GM19328 (cell line): ENCODE measurements around the gene ARRDC3.
"Not testable (repeated sequence)": the region's sequence is repeated elsewhere in the genome, so short reads cannot be mapped to it uniquely, and the experiment has no call there.

Source experiments
- ATAC-seq: cut with Tn5 transposase; IDR thresholded peaks from one replicate; pipeline ENCODE4 v1.9.1; 2021; ENCODE audit warnings: mild to moderate bottlenecking, moderate library complexity; ENCODE audit not compliant: unreplicated experiment

The ARRDC3 gene

DNA sequence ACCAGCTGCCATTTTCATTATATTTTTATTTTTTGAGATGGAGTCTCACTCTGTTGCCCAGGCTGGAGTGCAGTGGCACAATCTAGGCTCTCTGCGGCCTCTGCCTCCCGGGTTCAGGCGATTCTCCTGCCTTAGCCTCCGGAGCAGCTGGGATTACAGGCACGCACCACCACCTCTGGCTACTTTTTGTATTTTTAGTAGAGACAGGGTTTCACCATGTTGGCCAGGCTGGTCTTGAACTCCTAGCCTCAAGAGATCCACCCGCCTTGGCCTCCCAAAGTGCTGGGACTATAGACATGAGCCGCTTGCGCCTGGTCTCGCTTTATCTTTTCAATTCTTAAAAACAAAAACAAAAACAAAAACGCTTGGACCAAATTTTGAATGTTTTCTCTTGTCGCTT is 2.5 kb upstream of the ARRDC3 start:
- ATAC-seq, result not testable (repeated sequence)

DNA sequence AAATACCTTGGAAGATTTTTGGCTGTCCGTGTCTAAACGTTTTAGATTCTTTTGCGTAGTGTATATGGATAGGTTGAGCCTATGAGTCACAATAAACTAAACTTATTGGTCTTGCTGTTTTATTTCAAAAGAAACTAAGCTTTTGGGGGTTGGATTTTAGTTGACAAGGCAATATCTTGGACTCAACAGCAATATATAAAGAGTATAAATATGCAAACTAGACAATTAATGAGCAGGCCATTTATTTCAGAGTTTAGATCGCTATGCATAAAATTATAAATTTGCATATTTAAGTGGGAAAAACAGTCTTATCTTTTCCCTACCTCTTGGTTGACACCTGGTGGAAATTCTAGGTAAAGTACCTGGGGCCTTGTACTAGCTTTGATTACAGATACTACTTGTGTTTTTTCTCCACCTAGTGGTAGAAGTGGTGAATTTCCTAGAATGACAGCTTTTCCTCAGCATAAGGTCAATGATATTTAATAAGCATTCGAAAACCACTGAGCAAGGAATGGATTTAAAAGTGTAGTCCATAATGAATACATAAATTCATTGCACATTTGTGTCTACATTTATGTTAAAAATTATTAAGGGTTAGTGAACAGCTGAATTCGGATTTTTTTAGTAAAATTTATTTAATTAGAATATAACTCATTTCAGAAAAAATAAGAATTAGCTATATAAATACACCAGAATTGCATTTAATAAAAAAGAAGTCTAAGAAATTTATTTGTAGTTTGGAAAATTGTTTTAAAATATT is 1.7 kb upstream of the ARRDC3 start:
- ATAC-seq, result no peak

DNA sequence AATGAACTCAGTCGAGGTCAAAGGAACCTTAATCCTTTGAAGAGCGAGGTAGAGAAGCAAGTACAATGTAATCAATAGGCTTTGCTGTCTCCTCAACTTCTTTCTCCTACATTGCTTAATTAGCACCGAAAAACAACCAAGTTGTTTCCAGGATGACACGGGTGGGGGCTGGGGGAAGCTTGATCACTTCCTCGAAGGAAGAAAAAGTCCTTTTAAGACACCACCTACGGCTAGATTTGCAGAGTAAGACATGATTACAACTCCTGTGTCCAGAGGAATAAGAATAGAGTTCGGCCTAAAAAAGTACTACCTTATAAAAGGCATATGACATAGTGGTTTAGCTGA is 811 bp upstream of the ARRDC3 start:
- no peak for ATAC-seq

DNA sequence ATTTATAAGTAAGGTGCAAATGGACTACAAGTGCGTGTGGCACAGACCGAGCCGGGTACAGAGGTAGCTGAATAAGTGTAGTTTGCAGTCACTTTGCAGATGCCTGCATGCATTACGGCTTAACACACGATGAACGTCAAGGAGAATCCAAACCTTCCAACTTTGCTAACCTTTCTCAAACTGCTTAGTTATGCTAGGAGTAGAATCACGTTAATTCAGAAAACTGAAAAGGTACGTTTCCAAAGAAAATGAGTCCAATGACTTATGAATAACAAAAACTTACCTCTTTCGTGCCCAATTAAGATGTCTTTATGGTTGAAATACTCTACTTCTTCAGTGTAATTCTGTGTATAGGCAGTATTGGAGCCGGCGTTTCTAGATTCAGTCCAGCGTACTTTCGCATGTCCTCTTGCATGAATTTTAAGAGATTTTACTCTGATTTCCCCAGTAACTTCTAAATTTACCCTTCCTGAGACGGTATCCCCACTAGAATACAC is 539 bp downstream of the ARRDC3 start:
- no peak for ATAC-seq

DNA sequence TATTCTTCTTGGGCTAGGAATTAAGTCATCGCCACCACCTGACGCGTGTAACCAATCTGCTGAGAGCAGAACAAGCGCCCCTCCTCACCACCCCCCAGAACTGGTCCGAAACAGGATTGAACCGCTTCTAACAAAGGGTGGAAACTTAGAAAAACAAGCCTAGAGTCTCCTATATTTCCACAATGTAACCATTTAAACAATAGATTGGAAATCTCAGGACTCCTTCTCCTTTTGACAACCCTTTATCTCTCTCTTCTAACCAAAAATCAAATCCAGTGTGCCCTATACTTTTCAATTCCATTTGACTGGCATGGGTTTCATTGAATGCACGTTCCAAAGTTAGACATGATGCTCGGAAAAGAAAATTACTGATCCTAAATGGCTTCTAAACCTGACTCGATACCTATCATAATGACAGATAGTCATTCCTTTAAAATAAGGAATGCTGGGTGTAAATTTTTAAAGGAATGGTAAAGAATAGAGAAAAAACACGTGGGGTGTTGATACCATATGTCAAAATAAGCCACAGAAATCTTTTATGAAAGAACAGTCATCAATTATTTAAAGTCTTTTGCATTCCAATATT is 1.2 kb downstream of the ARRDC3 start:
- no peak for ATAC-seq

DNA sequence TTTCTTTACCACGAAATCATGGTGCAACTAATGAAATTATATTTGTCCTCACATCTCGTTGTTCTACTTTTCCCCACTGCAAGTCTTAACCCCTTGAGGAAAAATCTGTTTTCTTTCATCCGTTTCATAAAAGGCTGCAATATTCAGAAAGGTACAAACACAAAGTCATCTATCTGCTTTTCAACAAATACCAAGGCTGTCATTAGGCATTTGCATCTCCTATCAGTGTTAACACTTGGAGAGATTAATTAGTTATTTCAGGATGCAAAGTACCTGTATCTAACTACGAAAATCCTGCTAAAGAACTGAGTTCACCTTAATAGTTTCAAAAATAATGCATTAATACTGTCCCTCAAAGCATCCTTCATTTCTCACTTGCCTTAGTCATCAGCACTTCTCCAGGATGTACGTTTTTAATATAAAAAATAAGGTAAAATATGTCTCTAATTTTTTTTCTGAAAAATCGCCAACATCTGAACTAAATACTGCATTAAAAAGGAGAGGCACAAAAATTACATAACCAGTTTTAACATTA is 1.8 kb downstream of the ARRDC3 start:
- no peak for ATAC-seq

DNA sequence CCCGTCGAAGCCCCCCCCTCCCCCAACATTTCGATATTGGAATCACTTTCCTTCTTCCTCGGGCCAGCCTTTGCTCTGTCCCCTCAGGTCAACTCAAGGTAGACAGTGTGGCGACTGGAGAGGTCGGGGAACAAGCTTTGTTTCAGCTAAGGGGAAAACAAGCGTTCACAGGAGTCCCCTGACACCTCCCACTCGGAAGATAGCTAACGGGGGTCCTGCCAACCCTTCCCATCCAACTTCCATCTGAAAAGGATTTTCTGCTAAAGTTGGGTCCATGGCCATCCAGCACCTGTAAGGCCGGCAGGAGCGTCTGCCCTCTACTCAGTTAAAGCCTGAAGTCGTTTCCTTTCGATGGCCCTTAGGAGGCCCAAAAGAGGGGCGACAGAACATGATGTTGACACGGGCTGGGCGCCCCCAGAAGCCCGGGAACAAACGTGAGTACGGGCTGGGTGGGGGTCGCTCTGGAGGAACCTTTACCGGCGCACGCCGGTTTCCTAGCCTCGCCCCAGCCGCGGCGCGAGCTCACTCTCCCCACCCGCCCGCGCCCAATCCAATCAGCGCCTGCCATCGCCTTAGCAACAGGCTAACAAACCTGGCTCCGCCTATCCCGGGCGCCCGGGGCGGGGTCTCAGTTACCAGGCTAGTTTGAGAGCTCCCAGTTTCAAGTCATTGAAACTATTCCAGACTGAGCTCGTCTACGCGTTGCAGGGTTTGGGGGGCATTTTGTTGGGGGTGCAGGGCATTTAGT is 2.5 kb downstream of the ARRDC3 start:
- ATAC-seq, result peak; percentile 46

DNA sequence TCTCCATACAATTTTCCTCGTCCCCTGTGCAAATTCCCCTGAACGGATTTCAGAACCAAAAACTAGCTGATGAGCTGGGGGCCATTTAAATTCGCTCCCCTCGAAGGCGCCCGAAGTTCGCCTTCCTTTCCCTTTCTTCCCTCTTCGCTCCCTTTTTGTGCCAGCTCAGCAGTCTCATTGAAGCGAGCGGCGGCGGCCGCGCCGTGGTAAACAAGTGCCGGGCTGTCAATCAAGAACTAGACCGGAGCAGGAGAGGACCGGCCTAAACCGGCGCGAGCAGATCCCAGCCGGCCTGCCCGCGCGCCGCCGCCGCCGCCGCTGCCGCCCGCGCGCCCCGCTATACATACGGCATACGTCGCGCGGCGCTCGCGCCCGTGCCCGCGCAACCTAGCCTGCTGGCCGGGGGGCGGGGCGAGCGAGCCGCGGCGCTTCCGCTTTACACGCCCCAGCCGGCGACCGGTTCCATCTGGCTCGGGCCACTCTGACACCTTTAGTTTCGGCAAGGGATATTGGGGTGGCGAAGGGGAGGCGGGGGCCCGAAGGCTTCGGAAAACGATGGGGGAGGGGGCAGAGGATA is 3.1 kb downstream of the ARRDC3 start:
- ATAC-seq, result peak; percentile 58

DNA sequence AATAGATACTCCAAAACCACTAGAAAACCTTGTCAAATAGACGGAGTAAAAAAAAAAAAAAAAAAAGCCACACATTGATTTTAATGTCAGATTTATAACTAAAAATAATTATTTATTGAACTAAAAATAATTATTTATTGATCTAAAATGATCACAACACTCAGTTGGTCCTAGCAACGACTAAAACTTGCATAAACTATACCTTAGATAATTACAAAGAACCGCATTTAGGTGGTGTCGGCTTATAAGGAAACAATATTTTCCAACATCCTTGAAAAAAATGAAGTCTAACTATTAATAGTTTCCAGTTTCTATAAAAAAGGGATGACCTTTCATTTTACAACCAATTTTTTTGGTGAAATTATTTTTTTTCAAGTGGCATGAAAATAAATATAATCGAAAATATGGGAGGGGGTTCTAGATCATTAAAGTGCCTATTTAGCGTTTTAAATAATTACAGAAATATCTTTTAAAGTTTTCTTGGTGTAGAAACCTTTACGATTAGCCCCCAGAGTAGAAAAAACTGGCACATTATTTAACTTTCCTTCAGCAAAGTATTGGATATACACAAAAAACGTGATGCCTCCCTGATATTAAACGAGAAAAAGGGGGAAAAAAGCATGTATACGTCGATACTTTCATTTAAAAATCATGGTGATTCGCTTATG is 3.7 kb downstream of the ARRDC3 start:
- no peak for ATAC-seq

DNA sequence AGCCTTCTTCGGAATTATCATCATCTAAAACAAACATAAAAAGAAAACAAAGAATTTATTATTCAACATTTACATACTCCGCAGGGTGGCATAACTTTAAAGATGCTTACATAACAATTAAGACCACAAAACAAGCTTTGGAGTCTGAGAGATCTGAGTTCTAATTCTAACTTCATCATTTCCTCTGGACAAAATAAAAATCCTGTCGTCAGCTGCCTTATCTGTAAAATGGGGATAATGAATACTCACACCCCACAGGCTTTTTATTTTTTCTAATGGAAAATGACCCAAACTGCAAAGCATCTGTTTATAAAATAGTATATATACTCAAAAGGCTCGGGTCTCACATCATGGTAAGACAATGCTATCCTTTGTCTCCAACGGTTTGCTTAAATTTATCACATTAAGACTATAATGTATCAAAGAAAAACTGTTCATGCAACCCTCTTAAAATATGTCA is 4.3 kb downstream of the ARRDC3 start:
- ATAC-seq, result no peak

DNA sequence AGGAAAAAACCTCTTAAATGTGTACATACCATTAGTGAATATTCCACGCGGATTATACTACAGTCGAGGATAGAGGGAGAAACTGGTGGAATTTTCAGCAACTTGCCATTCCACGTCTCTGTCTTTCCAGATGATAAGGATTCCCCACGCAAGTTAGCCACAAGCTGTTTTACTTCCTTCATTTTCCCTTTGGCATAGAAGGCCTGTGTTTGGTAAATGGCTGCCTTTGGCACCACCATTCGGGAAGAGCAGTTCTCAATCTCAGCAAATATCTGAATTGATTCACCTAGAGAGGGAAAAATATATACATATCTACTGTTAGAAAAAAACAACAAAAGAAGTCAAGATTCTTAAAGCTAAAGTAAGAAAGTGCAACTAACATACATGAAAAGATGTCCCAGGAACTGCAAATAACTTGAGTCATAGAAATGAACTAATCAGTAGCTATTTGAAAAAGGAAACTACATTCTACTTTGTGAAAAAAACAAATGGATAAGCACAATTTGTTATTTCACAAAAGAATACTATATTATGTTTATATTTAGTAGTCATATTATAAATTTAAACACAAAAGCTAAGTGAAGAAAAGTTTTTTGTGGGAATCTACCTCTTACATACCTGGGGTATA is 8.1 kb downstream of the ARRDC3 start:
- ATAC-seq, result no peak

DNA sequence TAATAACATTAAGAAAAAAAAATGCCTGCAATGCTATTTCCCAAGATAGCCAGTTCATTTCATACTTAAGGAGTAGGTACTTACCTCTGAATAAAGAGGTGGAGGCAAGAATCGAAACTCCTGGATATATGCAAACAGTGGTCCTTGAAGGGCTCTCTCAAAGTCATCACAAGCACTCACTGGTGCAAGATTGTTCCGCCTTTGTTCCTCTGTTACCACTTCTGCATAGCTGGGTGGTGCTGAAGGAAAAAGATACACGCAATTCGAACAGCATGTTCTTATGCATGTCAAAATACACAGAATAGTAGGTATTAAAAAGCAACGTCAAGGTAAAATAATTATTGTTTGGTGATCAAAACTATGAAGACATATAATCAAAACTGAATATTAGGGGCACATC is 9.5 kb downstream of the ARRDC3 start:
- no peak for ATAC-seq

DNA sequence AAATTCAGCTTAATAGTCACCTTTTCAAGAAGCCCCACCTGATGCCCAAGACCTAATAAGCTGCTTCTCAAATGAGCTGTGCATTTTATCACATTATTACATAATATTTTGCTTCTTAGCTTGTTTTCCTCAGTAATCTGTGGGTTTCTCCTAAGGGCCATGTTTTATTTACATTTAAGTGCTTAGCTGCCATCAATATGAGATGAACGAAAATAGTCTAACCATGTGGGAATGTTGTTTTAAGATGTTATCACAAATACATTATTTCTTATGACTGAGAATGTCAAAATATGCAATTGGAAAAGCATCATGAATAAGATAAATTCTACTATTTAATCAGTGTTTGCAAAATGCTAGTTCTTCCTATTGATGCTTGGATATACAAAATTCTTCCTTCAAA is 10.1 kb downstream of the ARRDC3 start:
- ATAC-seq, result no peak

DNA sequence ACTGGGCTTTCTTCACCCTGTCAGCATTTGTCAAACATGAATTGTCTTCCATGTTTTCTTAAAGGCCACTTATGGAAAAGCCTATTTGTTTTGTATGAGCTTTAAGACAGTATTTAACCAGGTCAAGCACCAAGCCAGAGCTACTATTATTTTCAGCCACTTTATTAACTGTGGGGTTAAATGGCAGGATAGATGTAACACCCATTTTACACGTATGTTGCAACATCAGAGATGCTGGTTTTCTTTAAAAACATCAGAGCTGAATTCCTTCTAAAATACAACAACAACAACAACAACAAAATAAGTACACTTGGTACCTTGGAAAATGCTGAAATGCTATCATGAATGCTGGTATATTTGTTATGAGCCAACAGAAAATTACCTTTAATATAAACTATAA is 13.6 kb downstream of the ARRDC3 start:
- ATAC-seq, result no peak

DNA sequence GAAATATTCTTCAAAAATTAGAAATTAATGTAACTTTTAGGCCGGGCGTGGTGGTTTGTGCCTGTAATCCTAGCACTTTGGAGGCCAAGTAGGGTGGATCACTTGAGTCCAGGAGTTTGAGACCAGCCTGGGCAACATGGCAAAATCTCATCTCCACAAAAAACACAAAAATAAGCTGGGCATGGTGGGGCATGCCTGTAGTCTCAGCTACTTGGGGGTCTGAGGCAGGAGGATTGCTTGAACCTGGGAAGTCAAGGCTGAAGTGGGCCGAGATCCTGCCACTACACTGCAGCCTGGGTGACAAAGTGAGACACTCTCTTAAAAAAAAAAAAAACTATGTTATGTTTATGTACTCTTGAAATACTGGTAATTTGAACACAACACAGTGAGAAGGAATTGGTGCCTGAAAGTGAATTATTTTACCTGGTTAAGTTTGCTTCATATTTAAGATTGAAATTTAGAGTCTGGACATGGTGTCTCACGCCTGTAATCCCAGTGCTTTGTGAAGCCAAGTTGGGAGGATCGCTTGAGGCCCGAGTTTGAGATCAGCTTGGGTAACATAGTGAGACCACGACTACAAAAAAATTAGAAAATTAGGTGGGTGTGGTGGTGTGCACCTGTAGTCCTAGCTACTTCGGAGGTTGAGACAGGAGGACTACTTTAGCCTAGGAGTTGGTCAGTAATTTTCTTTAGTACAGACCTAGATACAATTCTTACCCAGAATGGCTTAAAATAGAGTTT is 15.0 kb downstream of the ARRDC3 start:
- ATAC-seq, result no peak

DNA sequence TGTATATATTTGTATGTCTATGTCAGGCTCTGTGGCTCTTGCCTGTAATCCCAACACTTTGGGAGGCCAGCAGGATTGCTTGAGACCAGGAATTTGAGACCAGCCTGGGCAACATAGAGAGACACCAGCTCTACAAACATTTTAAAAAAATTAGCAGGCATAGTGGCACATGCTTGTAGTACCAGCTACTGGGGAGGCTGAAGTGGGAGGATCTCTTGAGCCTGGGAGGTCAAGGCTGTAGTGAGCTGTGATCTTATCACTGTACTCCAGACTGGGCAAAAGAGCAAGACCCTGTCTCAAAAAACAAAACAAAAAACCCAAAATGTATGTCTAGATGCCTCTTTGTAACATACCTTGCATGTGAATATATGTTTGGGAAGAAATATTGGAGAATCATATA is 15.8 kb downstream of the ARRDC3 start:
- no peak for ATAC-seq

DNA sequence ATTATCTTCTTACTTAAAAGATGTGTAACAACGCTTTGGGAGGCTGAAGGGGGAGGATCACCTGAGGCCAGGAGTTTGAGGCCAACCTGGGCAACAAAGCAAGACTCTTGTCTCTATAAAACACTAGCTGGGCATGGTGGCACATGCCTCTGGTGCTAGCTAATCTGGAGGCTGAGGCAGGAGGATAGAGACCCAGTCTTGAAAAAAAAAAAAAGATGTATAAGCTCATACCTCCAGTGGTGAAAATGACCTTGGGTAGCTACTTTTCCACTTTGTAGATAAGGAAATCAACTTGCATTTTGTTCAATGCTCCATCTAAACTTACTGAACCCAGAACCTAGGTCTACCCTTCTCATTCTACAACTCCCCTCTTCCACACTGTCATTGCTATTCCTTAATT is 16.6 kb downstream of the ARRDC3 start:
- ATAC-seq, result no peak

DNA sequence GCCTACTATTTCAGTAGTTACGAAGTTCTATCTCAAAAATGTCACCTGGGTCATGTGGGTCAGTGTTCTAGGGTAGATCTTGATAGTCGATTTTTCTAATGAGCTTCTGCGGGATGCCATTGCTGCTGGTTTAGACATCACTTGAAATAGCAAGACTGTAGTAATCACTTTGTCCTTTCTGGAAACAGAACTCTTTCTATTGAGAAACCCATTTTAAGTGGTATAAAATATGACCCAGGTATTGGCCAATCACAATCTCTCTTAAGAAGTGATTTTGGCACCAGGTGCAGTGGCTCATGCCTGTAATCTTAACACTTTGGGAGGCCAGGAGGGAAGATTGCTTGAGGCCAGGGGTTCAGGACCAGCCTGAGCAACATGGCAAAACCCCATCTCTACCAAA is 17.6 kb downstream of the ARRDC3 start:
- ATAC-seq, result no peak

DNA sequence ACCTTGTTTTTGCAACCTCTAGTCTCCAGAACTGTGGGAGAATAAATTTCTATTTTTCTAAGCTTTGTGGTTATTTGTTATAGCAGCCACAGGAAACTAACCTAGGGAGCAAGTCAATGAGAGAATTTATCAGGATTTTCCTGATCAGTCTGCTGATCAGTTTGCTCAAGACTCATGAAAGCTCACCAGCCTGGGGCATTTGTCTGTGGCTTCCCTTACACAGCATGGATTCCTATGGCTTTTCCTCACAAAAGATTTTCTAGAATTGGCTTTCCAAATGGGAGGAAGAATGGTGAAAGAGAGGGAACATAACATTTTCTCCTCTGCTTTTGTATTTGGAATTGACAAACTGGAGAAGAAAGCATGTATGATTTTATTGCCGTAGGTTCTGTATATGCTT is 20.2 kb downstream of the ARRDC3 start:
- ATAC-seq, result no peak

DNA sequence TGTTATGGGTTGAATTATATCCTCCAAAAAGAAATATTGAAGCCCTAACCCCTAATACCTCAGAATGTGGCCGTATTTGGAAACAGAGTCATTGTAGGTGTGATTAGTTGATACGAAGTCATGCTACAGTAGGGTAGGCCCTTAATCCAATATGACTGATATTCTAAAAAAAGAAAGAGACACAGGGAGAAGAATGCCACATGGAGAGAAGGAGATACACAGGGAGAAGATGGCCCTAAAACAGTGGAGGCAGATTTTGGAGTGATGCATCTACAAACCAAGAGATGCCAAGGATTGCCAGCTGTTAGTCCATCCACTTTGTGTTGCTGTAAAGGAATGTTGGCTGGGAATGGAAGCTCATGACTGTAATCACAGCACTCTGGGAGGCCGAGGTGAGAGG is 21.3 kb downstream of the ARRDC3 start:
- no peak for ATAC-seq
